Muscle layer of duodenum (tissue), 2 donors: ENCODE results near the gene TMEM245.

Source experiments
- H3K27ac ChIP-seq: one replicate; pipeline ENCODE4 v1.7.0; 2013; ENCODE audit warnings: mild to moderate bottlenecking, low read length
- H3K27me3 ChIP-seq: one replicate; pipeline ENCODE4 v1.7.0; 2013; ENCODE audit warnings: low read depth, mild to moderate bottlenecking, control low read depth, low read length
- H3K36me3 ChIP-seq, 2 donors: one replicate each; pipeline ENCODE4 v1.7.0; 2013; ENCODE audit warnings: low read length in 2 of 2, control low read depth in 1 of 2, mild to moderate bottlenecking in 1 of 2; ENCODE audit not compliant: insufficient read depth in 2 of 2, control insufficient read depth in 1 of 2
- H3K4me1 ChIP-seq, 2 donors: one replicate each; pipeline ENCODE4 v1.7.0; 2013; ENCODE audit warnings: low read length in 2 of 2, mild to moderate bottlenecking in 2 of 2, control low read depth in 1 of 2, moderate library complexity in 1 of 2; ENCODE audit not compliant: insufficient read depth in 2 of 2, control insufficient read depth in 1 of 2
- H3K4me3 ChIP-seq, 2 donors: one replicate each; pipeline ENCODE4 v1.7.0; 2013; ENCODE audit warnings: low read length in 2 of 2, low read depth in 1 of 2, mild to moderate bottlenecking in 1 of 2
- H3K9me3 ChIP-seq, 2 donors: one replicate each; pipeline ENCODE4 v1.7.0; 2013; ENCODE audit warnings: low read length in 2 of 2, control low read depth in 1 of 2, mild to moderate bottlenecking in 1 of 2; ENCODE audit not compliant: control insufficient read depth in 1 of 2
- donor health status: healthy.

Gene TMEM245

DNA sequence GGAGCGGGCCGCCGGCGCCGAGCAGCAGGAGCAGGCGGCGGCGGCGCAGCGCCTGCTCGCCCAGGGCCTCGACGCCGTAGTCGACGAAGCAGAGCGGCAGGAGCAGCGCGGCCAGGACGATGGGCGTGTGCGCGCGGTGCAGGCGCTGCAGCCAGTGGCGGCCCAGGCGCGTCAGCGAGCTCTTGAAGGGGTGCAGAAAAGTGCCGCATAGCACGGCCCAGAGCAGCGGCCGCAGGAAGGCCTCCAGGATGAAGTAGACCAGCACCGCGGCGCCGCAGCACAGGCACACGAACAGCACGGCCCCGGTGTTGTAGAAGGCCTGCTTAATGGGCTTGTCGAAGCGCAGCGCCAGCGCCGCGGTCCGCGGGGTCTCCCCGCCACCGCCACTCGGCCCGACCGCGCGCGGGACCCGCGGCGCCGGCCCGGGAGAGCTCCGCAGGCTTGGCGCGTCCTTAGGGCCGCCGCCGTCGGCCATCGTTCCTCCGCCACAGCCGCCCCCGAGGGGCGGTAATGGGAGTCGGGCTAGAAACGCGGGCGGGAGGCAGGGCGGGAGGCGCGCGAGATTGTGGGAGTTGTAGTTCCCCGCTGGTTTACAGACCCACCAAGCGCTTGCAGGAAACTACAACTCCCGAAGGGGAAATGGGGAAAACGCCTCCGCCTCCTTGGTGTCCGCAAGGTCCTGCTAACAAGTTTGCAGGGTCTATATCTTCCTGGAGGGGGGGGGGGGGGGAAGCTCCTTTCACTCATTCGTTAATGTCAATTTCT is at the start of gene TMEM245:
TMEM245 (minus strand) TSS at position 509 of the 765 bp plus-strand sequence; CDS start at position 475, 34 bp downstream.
- Histone ChIP-seq H3K4me1 (peaks cover 14 to 24% of the 10 kb centered on the region in 2 donors), H3K27ac (peak within 1 kb of the TSS; percentile 62), H3K4me3 (peak within 1 kb of the TSS; percentile 85 to 97), H3K9me3 (no peaks in the 10 kb centered on the region), H3K27me3 (no peaks in the 10 kb centered on the region), H3K36me3 (no peaks in the 10 kb centered on the region)

DNA sequence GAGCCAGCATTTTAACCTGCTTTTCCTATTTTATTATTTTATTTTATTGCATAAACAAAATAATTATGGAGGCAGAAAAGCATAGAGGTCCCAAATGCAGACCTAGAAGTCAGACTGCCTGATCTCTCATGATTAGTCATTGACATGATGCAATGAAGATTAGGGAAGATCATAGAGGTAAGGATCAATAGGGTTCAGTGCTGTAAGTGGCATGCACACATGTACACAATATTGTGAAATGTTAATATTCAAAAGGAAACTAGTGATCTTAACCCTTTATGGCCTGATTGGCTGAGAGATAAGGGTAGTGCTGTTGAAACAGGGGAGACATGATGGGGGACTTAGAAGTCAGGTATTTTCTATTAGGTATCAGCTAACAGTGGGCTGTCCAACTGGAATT is 48.4 kb upstream of the TMEM245 start:
- H3K27me3 ChIP-seq: peaks cover 3% of the 10 kb centered on the region
- H3K27ac ChIP-seq: no peak overlapping the region
- H3K36me3 ChIP-seq: no peaks in the 10 kb centered on the region
- H3K4me3 ChIP-seq: no peak overlapping the region
- no peaks in the 10 kb centered on the region for H3K4me1 ChIP-seq
- peaks cover 0 to 3% of the 10 kb centered on the region in 2 donors for H3K9me3 ChIP-seq

DNA sequence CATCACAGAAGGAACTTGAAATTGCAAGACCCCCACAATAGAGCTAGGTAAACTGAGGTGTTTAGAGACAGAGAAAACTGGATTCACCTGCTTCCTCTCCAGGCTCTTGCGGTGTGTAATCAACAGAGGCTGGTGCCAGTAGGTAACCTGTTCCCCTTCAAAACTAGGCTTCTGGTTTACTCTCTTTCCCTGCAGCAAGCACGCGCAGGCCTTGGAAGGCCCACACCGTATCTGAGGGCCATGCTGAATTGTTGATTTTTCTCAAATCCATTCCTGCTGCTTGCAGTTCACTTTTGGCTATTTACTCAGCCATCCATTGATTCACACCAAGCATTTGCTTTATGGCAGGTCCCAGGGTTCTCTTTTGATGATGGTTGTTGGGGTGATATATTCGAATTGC is 48.0 kb upstream of the TMEM245 start:
- H3K27me3 ChIP-seq: peaks cover 3% of the 10 kb centered on the region
- no peaks in the 10 kb centered on the region for H3K36me3 ChIP-seq
- H3K4me1 ChIP-seq: no peaks in the 10 kb centered on the region
- no peaks in the 10 kb centered on the region for H3K9me3 ChIP-seq
- H3K4me3 ChIP-seq: no peak overlapping the region
- H3K27ac ChIP-seq: no peak overlapping the region

DNA sequence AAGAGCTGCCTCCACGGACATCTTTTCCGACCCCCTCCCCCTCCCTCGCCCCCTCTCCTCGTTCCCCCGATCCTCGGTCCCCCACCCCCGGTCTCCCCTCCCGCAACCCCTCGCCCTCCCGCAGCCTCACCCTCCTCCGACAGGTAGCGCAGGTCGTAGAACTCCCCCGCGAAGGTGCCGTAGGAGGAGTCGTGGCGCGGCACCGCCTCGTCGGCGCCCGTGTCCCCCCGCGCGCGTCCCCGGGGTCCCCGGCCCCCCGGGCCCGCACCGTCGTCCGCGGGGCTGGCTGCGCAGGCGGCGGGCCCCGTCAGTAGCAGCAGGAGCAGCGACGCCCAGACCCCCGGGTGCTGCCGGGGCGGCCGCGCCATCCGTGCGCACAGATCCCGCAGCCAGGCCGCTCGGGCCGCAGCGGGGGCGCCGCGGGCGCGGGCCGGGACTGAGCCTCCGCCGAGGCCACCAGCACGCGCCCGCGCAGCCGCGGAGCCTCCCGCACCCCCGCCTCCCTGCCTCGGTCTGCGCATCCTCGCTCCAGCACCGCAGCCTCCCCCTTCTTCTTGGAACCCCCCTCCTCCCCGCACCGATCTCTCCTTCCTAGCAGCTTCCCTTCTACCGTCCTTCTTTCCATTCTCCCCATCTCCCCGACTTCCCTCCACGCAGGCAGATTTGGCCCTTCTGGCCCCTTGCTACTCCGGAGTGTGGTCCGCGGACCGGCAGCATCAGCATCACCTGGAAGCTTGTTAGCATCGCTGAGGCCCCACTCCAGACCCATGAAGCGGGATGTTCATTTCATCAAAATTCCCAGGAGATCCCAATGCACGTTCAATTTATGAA is 47.2 kb upstream of the TMEM245 start, which contains the start of gene FRRS1L:
FRRS1L (minus strand) TSS at position 479 of the 831 bp plus-strand sequence; CDS start at position 368, 111 bp downstream.
- H3K36me3 ChIP-seq: no peaks in the 10 kb centered on the region
- peak within 1 kb of the TSS in 1 of 2 donors; percentile 54 for H3K4me3 ChIP-seq
- no peak within 1 kb of the TSS for H3K27ac ChIP-seq

DNA sequence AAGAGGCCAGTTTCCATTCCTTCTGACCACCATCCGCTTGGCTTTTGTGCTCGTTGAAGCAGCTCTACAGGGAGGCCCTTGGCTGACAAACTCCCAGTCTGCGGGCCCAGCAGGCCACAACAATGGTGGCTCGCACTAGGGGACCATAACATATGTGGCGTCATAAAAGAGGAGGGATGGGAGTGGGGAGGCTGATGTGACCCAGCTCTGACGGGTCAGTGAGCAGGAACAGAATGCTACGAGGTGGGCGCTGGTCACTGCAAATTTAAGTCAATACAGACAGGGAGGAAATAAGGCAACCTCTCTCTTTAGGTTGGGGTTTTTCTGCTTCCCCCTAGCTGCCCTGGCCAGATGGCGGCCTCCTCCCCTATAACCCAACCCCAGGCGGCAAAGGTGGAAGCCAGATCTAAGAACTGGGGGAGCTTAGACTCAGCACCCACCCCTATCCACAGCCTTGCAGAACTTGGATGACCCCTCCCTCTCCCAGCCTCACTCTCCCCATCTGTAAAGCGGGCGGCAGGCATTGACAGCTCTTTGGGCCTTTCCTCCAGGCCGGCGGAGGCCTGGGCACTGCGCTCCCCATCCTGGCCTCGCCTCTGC is 46.5 kb upstream of the TMEM245 start:
- Histone ChIP-seq H3K36me3 (no peaks in the 10 kb centered on the region), H3K27me3 (peaks cover 3% of the 10 kb centered on the region), H3K9me3 (no peaks in the 10 kb centered on the region), H3K27ac (no peak overlapping the region), H3K4me3 (peak overlapping the region in 1 of 2 donors; percentile 51), H3K4me1 (no peaks in the 10 kb centered on the region)

More for the DNA sequence above, 47.2 kb upstream of the TMEM245 start, which contains the start of gene FRRS1L:
- Histone ChIP-seq H3K4me1 (no peaks in the 10 kb centered on the region), H3K9me3 (no peaks in the 10 kb centered on the region), H3K27me3 (peaks cover 3% of the 10 kb centered on the region)

DNA sequence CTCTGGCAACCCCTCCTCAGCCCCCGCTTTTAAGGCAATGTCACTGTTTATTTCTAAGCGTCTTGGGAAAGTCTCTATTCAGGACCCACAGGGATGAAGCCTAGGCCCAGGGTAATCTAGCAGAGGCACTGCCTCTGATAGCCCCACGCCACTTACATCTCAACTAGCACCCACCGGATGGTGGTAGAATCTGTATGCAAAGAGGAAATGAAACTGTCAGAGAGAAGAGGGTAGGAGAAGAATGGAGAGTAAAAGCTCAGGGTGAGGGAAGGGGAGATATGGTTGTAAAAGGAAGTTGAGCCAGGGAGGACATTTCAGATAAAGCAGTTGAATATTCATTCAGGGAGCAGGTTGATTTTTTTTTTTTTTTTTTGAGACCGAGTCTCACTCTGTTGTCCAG is 44.3 kb upstream of the TMEM245 start:
- Histone ChIP-seq H3K4me3 (no peak overlapping the region), H3K27ac (no peak overlapping the region), H3K36me3 (no peaks in the 10 kb centered on the region), H3K4me1 (no peaks in the 10 kb centered on the region), H3K27me3 (peaks cover 3% of the 10 kb centered on the region), H3K9me3 (no peaks in the 10 kb centered on the region)

DNA sequence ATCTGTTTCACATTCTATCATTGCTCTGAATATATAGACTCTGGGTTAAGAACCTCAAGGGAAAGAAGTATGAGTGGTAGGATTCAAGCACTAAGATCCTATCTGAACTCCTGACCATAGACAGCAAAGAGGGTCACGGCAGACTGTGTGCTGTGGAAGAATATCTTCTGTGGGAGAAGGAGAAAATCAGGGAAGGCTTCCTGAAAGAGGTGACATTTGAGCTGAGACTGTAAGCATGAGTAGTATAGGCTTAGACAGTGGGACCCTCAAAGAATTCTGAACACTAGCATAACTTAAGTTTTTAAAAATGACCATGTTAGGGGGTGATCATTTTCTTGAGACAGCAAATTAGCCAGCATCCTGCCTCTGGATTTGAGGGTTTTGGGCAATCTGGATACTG is 43.4 kb upstream of the TMEM245 start:
- no peaks in the 10 kb centered on the region for H3K36me3 ChIP-seq
- no peaks in the 10 kb centered on the region for H3K9me3 ChIP-seq
- H3K27me3 ChIP-seq: peaks cover 3% of the 10 kb centered on the region
- no peaks in the 10 kb centered on the region for H3K4me1 ChIP-seq
- H3K4me3 ChIP-seq: no peak overlapping the region
- H3K27ac ChIP-seq: no peak overlapping the region

DNA sequence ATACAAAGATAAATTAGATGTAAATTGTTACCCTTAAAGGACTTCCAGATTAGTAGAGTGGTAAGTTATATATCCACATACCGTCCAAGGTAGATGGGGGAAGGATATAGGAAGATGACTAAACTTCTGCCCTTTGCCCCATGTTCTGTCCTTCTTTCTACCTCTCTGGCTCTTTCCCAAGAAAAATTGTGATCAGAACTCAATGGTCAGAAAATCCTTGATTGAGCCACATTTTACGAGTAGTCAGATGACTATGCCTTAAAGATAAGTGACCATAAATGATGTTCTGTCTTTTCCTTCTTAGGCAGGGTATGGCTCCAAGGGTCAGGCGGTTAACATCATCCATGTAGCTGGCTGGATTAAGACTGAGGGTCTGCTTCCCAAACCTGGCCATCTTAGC is 42.9 kb upstream of the TMEM245 start:
- Histone ChIP-seq H3K27ac (no peak overlapping the region), H3K9me3 (no peaks in the 10 kb centered on the region), H3K4me3 (no peak overlapping the region), H3K36me3 (no peaks in the 10 kb centered on the region), H3K27me3 (peaks cover 3% of the 10 kb centered on the region), H3K4me1 (no peaks in the 10 kb centered on the region)

DNA sequence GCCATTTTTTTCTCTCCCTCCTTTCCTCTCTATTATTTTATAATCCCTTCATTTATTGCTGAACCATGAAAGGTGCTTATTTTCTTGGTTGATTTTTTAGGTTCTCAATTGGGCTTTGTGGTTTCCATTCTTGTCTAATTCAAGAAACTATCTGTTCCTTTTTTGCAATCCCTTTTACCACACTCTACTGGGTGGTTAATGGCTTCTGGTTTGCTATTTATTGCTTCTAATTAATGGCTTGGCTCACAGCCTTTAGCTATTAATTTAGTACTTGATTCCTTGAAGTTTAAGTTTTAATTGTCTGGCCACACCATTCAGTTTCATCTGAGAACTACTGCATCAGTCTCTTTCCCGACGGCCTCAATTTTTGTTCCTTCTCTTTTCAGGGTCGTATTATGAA is 41.7 kb upstream of the TMEM245 start:
- H3K4me3 ChIP-seq: no peak overlapping the region
- H3K9me3 ChIP-seq: no peaks in the 10 kb centered on the region
- H3K4me1 ChIP-seq: no peaks in the 10 kb centered on the region
- no peak overlapping the region for H3K27ac ChIP-seq
- H3K27me3 ChIP-seq: peaks cover 3% of the 10 kb centered on the region
- H3K36me3 ChIP-seq: no peaks in the 10 kb centered on the region

DNA sequence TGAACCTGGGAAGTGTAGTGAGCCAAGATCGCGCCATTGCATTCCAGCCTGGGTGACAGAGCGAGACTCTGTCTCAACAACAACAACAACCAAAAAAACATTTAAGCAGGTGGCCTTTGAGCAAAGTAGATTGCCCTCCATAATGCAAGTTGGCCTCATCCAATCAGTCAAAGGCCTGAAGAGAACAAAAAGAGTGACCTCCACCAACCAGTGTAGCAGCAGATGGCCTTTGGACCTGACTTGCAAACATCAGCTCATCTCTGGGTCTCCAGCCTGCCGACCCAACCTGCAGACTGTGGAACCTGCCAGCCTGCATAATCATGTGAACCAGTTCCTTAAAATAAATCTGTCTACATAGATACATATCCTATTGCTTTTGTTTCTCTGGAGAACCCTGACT is 39.8 kb upstream of the TMEM245 start:
- H3K36me3 ChIP-seq: no peaks in the 10 kb centered on the region
- H3K27ac ChIP-seq: no peak overlapping the region
- H3K9me3 ChIP-seq: no peaks in the 10 kb centered on the region
- no peaks in the 10 kb centered on the region for H3K27me3 ChIP-seq
- no peak overlapping the region for H3K4me3 ChIP-seq
- H3K4me1 ChIP-seq: no peaks in the 10 kb centered on the region

DNA sequence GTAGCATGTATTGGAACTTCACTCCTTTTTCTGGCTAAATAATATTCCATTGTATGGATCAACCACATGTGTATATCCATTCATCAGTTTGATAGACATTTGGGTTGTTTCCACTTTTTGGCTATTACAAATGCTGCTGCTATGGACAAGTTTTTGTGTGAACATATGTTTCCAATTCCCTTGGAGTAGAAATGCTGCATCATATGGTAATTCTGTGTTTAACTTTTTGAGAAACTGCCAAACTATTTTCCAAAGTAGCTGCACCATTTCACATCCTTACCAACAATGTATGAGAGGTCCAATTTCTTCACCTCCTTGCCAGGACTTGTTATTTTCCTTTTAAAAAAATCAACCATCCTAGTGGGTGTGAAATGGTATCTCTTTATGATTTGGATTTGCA is 38.9 kb upstream of the TMEM245 start:
- Histone ChIP-seq H3K27me3 (no peaks in the 10 kb centered on the region), H3K36me3 (no peaks in the 10 kb centered on the region), H3K27ac (no peak overlapping the region), H3K9me3 (no peaks in the 10 kb centered on the region), H3K4me1 (no peaks in the 10 kb centered on the region), H3K4me3 (no peak overlapping the region)
